HepG2 (cell line): Measurements from ENCODE around the gene LMNA. TPM values are rescaled to one million over a fixed set of nuclear protein-coding genes. Genes with fewer than 3 reads are reported as not detected.

Experiments
- CCDC6 ChIP-seq: sonication (generic); formaldehyde crosslinking; IDR thresholded peaks from 2 replicates; pipeline ENCODE4 v1.8.1; 2022; ENCODE audit warnings: mild to moderate bottlenecking, missing genetic modification reagents, moderate library complexity
- EED ChIP-seq: sonication (generic); formaldehyde crosslinking; IDR thresholded peaks from 2 replicates; pipeline ENCODE4 v1.5.0; 2020; ENCODE audit warnings: mild to moderate bottlenecking, missing genetic modification reagents
- EZH2 ChIP-seq: conservative IDR thresholded peaks from 2 replicates; pipeline ENCODE4 v1.6.1; 2012; ENCODE audit warnings: mild to moderate bottlenecking, low read depth, low read length, moderate library complexity
- FIP1L1 ChIP-seq: fragments of 200-400 bp; formaldehyde crosslinking; IDR thresholded peaks from 2 replicates; pipeline ENCODE4 v1.6.1; 2018; ENCODE audit warnings: low read depth, mild to moderate bottlenecking, low read length, moderate library complexity, borderline replicate concordance; ENCODE audit not compliant: insufficient read depth
- IKZF1 ChIP-seq: fragments of 450-650 bp; IDR thresholded peaks from 2 replicates; pipeline ENCODE4 v1.7.1; 2016
- KAT8 ChIP-seq: IDR thresholded peaks from 2 replicates; pipeline ENCODE4 v1.6.1; 2016; ENCODE audit warnings: missing genetic modification reagents, missing compliant biosample characterization
- MZF1 ChIP-seq: sonication (generic); formaldehyde crosslinking; IDR thresholded peaks from 2 replicates; pipeline ENCODE4 v1.8.1; 2023; ENCODE audit warnings: mild to moderate bottlenecking, missing genetic modification reagents, borderline replicate concordance
- TBX3 ChIP-seq: fragments of 450-650 bp; IDR thresholded peaks from 2 replicates; pipeline ENCODE4 v1.6.1; 2017; ENCODE audit warnings: antibody characterized with exemption, mild to moderate bottlenecking, inconsistent platforms, borderline replicate concordance
- ZFP36L1 ChIP-seq: sonication (generic); formaldehyde crosslinking; IDR thresholded peaks from 2 replicates; pipeline ENCODE4 v1.8.0; 2022; ENCODE audit warnings: mild to moderate bottlenecking, missing genetic modification reagents, moderate library complexity
- ZNF205 ChIP-seq: IDR thresholded peaks from 2 replicates; pipeline ENCODE4 v1.6.1; 2018; ENCODE audit warnings: missing biosample characterization, missing genetic modification reagents
- ZNF207 ChIP-seq: fragments of 450-650 bp; IDR thresholded peaks from 2 replicates; pipeline ENCODE4 v1.6.1; 2016; ENCODE audit warnings: antibody characterized with exemption, borderline replicate concordance
- ZNF263 ChIP-seq: sonication (generic); formaldehyde crosslinking; IDR thresholded peaks from 2 replicates; pipeline ENCODE4 v1.4.0; 2020; ENCODE audit warnings: missing genetic modification reagents
- ZNF407 ChIP-seq: sonication (generic); formaldehyde crosslinking; IDR thresholded peaks from one replicate; pipeline ENCODE4 v1.5.1; 2020; ENCODE audit warnings: mild to moderate bottlenecking, missing genetic modification reagents; ENCODE audit errors: not compliant biosample characterization
- ZNF441 ChIP-seq: sonication (generic); formaldehyde crosslinking; IDR thresholded peaks from 2 replicates; pipeline ENCODE4 v1.7.0; 2021; ENCODE audit warnings: missing genetic modification reagents, borderline replicate concordance
- ZNF556 ChIP-seq: sonication (generic); formaldehyde crosslinking; IDR thresholded peaks from 2 replicates; pipeline ENCODE4 v1.4.0; 2020; ENCODE audit warnings: mild to moderate bottlenecking, missing genetic modification reagents, borderline replicate concordance
- ZNF616 ChIP-seq: sonication (generic); formaldehyde crosslinking; IDR thresholded peaks from 2 replicates; pipeline ENCODE4 v1.5.0; 2020; ENCODE audit warnings: low read depth, mild to moderate bottlenecking, missing genetic modification reagents
- polyA plus RNA-seq, 8 experiments: library from polyadenylated mRNA; depleted of rRNA in 3 of 8; stranded (reverse) in 7 of 8; unstranded in 1 of 8; fragments of >200 nt; fragmentation: Illumina TruSeq in 4 of 8; extraction: Trizol in 4 of 8; gene quantifications; 2 replicates each; pipeline versions ENCODE4 v1.2.1 to v1.2.3, GENCODE V29; 2011 to 2016; ENCODE audit warnings: low read depth in 4 of 8, missing spikeins in 1 of 8, mixed read lengths in 1 of 8; ENCODE audit not compliant: insufficient read depth in 1 of 8
- total RNA-seq, 5 experiments: library from RNA; depleted of rRNA; stranded (reverse); fragments of >200 nt; fragmentation: Illumina TruSeq; extraction: Trizol; gene quantifications; 2 replicates each; pipeline ENCODE4 v1.2.3, GENCODE V29; 2016; ENCODE audit warnings: low read depth in 1 of 5
- TF ChIP-seq, protein P1 (sequence below): sonication (generic); formaldehyde crosslinking; IDR thresholded peaks from 2 replicates; pipeline ENCODE4 v1.4.0; 2020; ENCODE audit warnings: mild to moderate bottlenecking, missing genetic modification reagents
- TF ChIP-seq, protein P2 (sequence below): fragments of 450-650 bp; IDR thresholded peaks from 2 replicates; pipeline ENCODE4 v1.6.1; 2017
- TF ChIP-seq, protein P3 (sequence below): sonication (generic); formaldehyde crosslinking; IDR thresholded peaks from 2 replicates; pipeline ENCODE4 v1.4.0; 2020; ENCODE audit warnings: missing genetic modification reagents

Gene LMNA
- total and polyA plus RNA-seq, 2 of the 13 experiments (the other 11 are each of a cell fraction or from before 2014, with no cell fraction given) = 107 to 225 TPM

GRCh38 chr1:156096640-156097391 lies 17.7 kb upstream of the LMNA start (continued):
- TF ChIP-seq ZNF407 (CRISPR knock-in tag) (peak; percentile 52), EZH2 (no peak), FIP1L1 (no peak), ZNF207 (no peak), KAT8 (CRISPR knock-in tag) (peak; percentile 43; the same call in 1 of the 2 replicates), ZNF441 (CRISPR knock-in tag) (no peak), EED (no peak), IKZF1 (no peak), ZNF556 (no peak), ZNF616 (no peak), TBX3 (no peak), CCDC6 (CRISPR knock-in tag) (no peak), ZNF205 (CRISPR knock-in tag) (no peak), MZF1 (CRISPR knock-in tag) (no peak), ZNF263 (CRISPR knock-in tag) (no peak), ZFP36L1 (CRISPR knock-in tag) (0 out of 2 replicates have a peak, but pooled peaks have one; percentile 65)
- TF ChIP-seq, protein P1, sequence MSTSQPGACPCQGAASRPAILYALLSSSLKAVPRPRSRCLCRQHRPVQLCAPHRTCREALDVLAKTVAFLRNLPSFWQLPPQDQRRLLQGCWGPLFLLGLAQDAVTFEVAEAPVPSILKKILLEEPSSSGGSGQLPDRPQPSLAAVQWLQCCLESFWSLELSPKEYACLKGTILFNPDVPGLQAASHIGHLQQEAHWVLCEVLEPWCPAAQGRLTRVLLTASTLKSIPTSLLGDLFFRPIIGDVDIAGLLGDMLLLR (CRISPR knock-in tag) = no peak
- TF ChIP-seq, protein P2, sequence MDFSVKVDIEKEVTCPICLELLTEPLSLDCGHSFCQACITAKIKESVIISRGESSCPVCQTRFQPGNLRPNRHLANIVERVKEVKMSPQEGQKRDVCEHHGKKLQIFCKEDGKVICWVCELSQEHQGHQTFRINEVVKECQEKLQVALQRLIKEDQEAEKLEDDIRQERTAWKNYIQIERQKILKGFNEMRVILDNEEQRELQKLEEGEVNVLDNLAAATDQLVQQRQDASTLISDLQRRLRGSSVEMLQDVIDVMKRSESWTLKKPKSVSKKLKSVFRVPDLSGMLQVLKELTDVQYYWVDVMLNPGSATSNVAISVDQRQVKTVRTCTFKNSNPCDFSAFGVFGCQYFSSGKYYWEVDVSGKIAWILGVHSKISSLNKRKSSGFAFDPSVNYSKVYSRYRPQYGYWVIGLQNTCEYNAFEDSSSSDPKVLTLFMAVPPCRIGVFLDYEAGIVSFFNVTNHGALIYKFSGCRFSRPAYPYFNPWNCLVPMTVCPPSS = no peak
- TF ChIP-seq, protein P3, sequence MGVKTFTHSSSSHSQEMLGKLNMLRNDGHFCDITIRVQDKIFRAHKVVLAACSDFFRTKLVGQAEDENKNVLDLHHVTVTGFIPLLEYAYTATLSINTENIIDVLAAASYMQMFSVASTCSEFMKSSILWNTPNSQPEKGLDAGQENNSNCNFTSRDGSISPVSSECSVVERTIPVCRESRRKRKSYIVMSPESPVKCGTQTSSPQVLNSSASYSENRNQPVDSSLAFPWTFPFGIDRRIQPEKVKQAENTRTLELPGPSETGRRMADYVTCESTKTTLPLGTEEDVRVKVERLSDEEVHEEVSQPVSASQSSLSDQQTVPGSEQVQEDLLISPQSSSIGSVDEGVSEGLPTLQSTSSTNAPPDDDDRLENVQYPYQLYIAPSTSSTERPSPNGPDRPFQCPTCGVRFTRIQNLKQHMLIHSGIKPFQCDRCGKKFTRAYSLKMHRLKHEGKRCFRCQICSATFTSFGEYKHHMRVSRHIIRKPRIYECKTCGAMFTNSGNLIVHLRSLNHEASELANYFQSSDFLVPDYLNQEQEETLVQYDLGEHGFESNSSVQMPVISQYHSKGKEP = no peak
